ENCODE results near the gene CNTLN.
A peak's percentile ranks its signal among the peaks of the same experiment; 100 is the strongest.

CNTLN gene, protein sequence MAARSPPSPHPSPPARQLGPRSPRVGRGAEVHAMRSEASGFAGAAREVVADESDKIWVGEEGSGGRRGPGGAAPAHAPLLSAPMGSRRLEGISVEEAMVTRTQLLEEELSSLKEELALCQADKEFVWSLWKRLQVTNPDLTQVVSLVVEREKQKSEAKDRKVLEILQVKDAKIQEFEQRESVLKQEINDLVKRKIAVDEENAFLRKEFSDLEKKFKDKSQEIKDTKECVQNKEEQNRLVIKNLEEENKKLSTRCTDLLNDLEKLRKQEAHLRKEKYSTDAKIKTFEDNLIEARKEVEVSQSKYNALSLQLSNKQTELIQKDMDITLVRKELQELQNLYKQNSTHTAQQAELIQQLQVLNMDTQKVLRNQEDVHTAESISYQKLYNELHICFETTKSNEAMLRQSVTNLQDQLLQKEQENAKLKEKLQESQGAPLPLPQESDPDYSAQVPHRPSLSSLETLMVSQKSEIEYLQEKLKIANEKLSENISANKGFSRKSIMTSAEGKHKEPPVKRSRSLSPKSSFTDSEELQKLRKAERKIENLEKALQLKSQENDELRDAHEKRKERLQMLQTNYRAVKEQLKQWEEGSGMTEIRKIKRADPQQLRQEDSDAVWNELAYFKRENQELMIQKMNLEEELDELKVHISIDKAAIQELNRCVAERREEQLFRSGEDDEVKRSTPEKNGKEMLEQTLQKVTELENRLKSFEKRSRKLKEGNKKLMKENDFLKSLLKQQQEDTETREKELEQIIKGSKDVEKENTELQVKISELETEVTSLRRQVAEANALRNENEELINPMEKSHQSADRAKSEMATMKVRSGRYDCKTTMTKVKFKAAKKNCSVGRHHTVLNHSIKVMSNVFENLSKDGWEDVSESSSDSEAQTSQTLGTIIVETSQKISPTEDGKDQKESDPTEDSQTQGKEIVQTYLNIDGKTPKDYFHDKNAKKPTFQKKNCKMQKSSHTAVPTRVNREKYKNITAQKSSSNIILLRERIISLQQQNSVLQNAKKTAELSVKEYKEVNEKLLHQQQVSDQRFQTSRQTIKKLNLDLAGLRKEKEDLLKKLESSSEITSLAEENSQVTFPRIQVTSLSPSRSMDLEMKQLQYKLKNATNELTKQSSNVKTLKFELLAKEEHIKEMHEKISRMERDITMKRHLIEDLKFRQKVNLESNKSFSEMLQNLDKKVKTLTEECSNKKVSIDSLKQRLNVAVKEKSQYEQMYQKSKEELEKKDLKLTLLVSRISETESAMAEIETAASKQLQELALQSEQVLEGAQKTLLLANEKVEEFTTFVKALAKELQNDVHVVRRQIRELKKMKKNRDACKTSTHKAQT (N-terminal part only)

DNA sequence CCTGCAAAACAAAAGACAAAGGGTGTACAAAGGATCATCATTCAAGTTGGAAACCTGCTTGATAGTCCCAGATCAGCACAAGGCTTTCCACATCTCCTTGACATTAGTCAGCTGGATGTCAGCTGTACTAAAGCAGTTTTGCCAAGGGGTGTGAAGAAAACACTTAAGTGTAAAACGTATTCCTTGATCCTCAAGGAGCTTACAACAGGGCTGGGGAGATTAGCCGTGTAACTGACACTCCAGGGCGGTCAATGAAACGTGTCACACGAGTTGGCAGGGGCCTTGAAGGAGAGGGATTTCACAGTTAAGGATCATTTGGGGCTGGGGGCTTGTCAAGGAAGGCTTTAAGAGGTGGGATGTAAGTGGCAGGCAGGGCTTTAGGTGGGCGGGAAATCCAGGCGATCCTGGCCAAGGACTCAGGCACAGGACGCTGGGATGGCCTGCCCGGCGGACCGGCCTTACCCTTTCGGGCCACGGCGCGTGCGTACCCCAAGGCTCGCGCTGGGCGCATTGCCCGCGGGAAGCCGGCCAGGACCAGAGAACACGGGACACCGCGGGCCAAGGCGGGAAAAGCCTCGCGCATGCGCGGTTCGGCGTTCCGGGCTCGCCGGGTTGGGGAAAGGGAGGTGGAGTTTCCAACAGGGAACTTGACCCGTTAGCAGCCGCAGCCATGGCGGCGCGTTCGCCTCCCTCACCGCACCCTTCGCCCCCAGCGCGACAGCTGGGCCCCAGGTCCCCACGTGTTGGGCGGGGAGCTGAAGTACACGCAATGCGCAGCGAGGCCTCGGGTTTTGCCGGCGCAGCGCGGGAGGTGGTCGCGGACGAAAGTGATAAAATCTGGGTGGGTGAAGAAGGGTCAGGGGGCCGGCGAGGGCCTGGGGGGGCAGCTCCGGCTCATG lies at the start of gene CNTLN:
Gene CNTLN (plus strand): TSS at position 645 of the 899 bp plus-strand sequence. CDS start 26 bp downstream, at position 671.
- FAIRE-seq: no peak

GRCh38 chr9:17088566-17088965 lies 46.3 kb upstream of the CNTLN start:
- no peak for FAIRE-seq

GRCh38 chr9:17090041-17090440 lies 44.8 kb upstream of the CNTLN start:
- FAIRE-seq: no peak

DNA sequence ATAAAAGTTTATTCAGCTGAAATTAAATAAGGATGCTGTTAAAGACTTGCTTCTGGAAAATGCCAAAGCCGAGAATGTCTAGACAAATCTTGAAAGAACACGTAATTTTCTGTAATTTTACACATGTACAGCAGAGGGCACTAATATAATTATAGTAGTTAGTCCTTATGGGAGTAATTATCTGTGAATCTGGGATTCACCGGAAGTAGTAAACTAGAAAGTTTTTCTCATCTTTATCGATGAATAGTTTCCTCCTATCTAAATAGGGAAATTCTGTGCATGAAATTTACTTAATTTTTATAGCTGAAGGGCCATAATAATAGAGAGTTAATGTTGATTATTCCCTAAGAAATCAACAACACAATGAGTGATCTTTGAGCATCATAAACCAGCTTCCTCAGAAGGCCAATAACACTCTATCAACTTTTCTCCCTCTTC lies 18.4 kb upstream of the CNTLN start:
- FAIRE-seq: peak; percentile 89

DNA sequence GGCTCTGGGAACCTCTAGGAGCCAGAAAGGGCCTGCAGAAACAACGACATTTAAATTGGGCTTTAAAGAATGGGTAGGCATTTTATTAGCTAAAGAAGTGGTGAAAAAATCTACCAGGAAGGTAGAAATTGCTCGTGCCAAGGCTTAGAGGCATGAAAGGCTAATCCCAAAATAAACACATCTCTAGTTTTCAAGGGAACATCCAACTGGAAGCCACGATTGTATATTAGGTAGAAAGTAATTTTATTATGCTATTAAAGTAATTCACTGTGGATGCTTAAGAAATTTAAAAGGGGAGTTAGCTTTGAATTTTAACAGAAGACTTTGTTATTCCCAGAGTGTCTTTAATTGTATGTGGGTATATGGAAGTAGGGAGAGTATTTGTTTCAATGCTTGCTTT lies 17.5 kb upstream of the CNTLN start:
- no peak for FAIRE-seq

- no peak for FAIRE-seq
Measured at GRCh38 chr9:17120203-17120602, 14.6 kb upstream of the CNTLN start.

DNA sequence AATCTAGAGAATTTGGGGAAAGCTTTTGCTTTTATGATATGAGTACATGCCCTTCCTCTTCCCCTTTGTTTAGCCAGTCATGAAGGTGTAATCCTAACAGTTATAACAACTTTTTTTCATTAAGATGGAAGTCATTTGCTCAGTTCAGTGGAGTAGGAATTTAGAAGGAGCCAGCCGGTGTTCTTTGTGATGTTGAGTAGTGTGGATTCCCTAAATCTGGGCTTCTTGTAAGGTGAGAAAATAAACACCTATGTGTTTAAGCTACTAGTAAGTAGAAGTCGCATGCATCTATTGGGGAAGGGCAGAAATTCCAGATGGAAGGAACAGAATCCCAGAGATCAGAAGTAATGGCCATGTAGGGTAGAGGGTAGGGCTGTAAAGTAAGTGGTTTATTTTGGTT lies 13.6 kb upstream of the CNTLN start:
- no peak for FAIRE-seq

GRCh38 chr9:17130291-17130690 lies 4.5 kb upstream of the CNTLN start:
- FAIRE-seq: no peak

GRCh38 chr9:17130725-17131124 lies 4.1 kb upstream of the CNTLN start:
- FAIRE-seq: no peak

DNA sequence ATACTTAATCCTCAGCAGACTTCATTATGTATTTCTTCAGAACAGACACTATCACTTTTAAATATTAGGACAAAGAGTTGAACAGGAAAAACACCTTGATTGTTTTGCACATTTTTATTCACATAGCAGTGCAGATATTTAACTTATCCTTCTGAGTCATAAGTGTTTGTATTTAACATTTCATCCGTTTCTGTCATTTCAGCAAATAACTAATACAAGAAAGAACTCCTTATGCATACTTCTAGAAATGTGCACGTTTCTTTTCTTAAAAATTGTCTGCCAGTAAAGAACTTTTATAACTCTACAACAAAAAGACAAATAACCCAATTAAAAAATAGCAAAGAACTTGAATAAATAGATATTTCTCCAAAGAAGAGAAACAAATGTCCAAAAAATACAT lies 3.3 kb upstream of the CNTLN start:
- FAIRE-seq: no peak

GRCh38 chr9:17135295-17136160 lies 688 bp downstream of the CNTLN start:
- FAIRE-seq: no peak

GRCh38 chr9:17137566-17137965 lies 2.7 kb downstream of the CNTLN start:
- FAIRE-seq: no peak

GRCh38 chr9:17138503-17138902 lies 3.7 kb downstream of the CNTLN start:
- no peak for FAIRE-seq

DNA sequence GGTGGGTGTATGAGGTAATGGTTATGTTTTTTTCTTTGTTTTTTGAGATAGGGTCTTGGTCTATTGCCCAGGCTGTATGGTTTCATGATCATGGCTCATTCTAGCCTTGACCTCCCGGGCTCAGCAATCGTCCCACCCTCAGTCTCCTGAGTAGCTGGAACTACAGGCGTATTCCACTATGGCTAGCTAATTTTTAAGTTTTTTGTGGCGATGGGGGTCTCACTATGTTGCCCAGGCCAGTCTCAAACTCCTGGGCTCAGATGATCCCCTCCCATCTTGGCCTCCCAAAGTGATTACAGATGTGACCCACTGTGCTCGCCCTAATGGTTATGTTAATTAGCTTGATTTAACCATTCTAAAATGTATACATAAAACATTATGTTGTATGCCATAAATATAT lies 5.6 kb downstream of the CNTLN start:
- no peak for FAIRE-seq

GRCh38 chr9:17148324-17148723 lies 13.5 kb downstream of the CNTLN start:
- no peak for FAIRE-seq

- FAIRE-seq: no peak
Measured at GRCh38 chr9:17159469-17159868, 24.6 kb downstream of the CNTLN start.

DNA sequence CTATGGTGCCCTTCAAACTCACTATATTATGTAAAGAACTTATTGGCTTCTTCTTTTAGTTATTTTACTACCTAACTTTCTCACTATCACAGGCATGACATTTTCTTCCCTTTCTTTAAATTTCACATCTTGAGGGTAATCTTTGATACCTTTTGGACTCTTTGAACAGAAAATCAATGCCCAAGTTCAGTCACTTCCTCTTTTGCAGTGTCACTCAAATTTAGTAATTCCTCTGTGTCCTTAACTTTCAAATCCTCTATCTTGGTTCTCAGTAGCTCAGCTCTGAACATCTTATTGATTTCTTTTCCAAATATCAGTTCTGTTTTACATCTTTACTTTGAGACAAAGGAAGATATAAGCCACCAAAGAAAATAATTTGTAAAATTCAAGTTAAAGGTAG lies 25.5 kb downstream of the CNTLN start:
- FAIRE-seq: no peak

DNA sequence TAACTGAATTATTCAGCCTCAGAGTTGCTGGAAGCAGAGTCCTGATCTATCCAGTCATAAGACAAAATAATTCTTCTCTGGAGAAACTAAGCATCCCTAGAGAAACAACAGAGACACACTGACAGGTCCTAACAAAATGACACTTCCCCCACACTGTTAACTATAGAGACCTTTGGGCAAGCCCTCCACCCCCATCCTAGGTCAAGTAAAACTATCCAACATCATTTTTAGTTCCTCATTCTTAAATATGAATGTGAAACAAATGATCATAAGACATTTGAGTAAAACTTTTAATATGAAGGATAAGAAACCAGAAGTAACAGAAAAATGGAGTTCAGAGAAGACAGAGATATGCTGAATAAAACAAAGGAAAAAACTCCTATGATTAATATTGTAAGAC lies 30.9 kb downstream of the CNTLN start:
- no peak for FAIRE-seq

DNA sequence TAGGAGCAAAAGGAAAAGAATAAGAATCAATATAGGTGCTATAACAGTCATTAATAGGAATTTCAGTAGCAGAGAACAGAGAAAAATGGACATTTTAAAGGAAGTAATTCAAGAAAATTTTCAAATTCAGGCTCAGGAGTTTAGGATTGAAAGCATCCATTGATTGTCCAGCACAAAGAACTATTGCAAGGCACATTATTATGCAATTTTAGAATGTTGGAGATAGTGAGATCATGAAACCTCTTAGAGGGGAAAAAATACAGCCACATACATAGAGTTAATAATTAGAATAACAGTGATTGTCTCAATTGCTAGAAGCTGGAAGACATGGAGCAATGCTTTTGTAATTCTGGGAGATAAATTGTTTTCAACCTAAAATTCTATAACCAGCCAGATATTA lies 31.5 kb downstream of the CNTLN start:
- no peak for FAIRE-seq

DNA sequence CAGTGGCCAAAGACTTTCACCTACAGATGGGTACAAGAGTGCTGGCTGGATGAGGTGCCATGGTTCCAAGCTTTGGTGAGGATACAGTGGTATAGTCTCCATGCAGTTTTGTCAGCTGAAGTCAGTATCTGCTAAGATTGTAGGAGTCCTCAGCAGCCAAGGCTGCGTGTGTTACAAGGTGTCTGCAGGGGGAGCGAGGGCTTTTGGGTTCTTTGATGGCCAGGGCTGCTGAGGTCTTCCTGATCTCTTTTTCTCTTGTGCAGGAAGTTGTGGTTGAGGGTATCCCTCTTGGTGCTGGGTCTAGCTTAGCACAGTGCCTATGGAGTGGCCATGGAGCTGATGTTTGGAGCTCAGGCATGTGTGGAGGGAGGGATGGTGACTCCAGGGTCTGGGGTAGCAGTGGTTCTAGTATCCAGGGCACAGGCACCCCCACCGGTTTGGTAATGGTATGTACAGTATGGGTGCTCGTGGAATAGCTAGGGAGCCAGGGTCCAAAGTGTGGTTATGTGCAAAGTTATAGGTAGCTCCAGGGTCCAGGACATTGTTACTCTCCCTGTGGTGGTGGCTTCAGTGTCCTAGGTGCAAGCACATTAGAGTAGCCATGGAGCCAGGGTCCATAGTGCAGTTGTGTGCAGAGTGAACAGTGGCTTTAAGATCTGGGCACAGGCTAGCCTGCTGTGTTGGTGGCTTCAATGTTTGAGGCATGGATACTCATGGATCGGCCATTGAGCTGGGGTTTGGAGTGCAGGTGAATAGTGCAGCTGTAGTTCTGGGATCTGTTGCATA lies 36.7 kb downstream of the CNTLN start:
- no peak for FAIRE-seq

Measured in TTC549 (cell line).